ENCODE measurements around the gene CST2. TPM values are rescaled to one million over a fixed set of nuclear protein-coding genes. Genes with fewer than 3 reads are reported as not detected.

The CST2 gene, protein sequence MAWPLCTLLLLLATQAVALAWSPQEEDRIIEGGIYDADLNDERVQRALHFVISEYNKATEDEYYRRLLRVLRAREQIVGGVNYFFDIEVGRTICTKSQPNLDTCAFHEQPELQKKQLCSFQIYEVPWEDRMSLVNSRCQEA
- not detected in 2 replicates for polyA plus RNA-seq
- not detected in 2 replicates for polyA minus RNA-seq

DNA sequence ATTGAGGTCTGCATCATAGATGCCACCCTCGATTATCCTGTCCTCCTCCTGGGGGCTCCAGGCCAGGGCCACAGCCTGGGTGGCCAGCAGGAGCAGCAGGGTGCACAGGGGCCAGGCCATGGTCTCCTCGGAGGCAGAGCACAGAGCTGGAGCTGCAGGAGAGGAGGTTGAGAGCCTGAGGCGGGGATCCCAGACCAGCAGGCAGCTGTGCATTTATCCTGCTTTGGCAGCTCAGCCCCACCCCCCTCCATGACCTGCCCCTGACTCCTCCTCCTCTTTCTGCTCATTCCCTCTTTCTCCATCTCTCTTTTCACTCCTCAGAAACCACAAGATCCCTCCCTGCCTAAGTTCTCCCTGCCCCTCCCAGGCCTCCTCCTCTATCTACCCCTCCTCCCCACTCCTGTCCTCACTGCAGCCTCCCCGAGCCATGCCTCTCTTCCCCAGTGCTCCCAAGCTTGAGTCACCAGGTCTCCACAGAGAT is at the start of gene CST2:
CST2 (minus strand) TSS at position 189 of the 481 bp plus-strand sequence; CDS start at position 120, 69 bp downstream.
- TF ChIP-seq RAD21 (conservative IDR thresholded peaks at IDR 0.05) (no peak), EP300 (conservative IDR thresholded peaks at IDR 0.05; ENCODE audit: poor library complexity, severe bottlenecking) (no peak), EZH2 (IDR thresholded peaks at IDR 0.05; ENCODE audit: borderline replicate concordance, insufficient read depth, low read length, poor library complexity, severe bottlenecking) (no peak), POLR2AphosphoS5 (IDR thresholded peaks at IDR 0.05) (no peak), MXI1 (conservative IDR thresholded peaks at IDR 0.05; ENCODE audit: poor library complexity, severe bottlenecking) (no peak), SMC3 (conservative IDR thresholded peaks at IDR 0.05; ENCODE audit: poor library complexity) (no peak), TAF1 (IDR thresholded peaks at IDR 0.05; ENCODE audit: low read depth) (no peak)
- TF ChIP-seq, protein P1, sequence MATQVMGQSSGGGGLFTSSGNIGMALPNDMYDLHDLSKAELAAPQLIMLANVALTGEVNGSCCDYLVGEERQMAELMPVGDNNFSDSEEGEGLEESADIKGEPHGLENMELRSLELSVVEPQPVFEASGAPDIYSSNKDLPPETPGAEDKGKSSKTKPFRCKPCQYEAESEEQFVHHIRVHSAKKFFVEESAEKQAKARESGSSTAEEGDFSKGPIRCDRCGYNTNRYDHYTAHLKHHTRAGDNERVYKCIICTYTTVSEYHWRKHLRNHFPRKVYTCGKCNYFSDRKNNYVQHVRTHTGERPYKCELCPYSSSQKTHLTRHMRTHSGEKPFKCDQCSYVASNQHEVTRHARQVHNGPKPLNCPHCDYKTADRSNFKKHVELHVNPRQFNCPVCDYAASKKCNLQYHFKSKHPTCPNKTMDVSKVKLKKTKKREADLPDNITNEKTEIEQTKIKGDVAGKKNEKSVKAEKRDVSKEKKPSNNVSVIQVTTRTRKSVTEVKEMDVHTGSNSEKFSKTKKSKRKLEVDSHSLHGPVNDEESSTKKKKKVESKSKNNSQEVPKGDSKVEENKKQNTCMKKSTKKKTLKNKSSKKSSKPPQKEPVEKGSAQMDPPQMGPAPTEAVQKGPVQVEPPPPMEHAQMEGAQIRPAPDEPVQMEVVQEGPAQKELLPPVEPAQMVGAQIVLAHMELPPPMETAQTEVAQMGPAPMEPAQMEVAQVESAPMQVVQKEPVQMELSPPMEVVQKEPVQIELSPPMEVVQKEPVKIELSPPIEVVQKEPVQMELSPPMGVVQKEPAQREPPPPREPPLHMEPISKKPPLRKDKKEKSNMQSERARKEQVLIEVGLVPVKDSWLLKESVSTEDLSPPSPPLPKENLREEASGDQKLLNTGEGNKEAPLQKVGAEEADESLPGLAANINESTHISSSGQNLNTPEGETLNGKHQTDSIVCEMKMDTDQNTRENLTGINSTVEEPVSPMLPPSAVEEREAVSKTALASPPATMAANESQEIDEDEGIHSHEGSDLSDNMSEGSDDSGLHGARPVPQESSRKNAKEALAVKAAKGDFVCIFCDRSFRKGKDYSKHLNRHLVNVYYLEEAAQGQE (IDR thresholded peaks at IDR 0.05; ENCODE audit: borderline replicate concordance): no peak
- TF ChIP-seq, protein P2, sequence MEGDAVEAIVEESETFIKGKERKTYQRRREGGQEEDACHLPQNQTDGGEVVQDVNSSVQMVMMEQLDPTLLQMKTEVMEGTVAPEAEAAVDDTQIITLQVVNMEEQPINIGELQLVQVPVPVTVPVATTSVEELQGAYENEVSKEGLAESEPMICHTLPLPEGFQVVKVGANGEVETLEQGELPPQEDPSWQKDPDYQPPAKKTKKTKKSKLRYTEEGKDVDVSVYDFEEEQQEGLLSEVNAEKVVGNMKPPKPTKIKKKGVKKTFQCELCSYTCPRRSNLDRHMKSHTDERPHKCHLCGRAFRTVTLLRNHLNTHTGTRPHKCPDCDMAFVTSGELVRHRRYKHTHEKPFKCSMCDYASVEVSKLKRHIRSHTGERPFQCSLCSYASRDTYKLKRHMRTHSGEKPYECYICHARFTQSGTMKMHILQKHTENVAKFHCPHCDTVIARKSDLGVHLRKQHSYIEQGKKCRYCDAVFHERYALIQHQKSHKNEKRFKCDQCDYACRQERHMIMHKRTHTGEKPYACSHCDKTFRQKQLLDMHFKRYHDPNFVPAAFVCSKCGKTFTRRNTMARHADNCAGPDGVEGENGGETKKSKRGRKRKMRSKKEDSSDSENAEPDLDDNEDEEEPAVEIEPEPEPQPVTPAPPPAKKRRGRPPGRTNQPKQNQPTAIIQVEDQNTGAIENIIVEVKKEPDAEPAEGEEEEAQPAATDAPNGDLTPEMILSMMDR (IDR thresholded peaks at IDR 0.05; ENCODE audit: poor library complexity, severe bottlenecking): no peak
- H3K27ac ChIP-seq (ENCODE audit: low read length): no peak within 1 kb of the TSS
- H3K9me2 ChIP-seq (ENCODE audit: insufficient read depth, low read length): no peaks in the 10 kb centered on the region
- H4K20me1 ChIP-seq (ENCODE audit: insufficient read depth): no peaks in the 10 kb centered on the region
- H3K4me3 ChIP-seq (ENCODE audit: low read length): no peak within 1 kb of the TSS
- H3F3A ChIP-seq (ENCODE audit: insufficient read depth, low read length, poor library complexity, severe bottlenecking): no peaks in the 10 kb centered on the region
- H3K79me2 ChIP-seq (replicated peaks; ENCODE audit: insufficient read depth, low read length): no peaks in the 10 kb centered on the region
- H3K9ac ChIP-seq (ENCODE audit: low read length): no peak within 1 kb of the TSS
- no peaks in the 10 kb centered on the region for H3K9me3 ChIP-seq (ENCODE audit: low read length)
- no peak within 1 kb of the TSS for H2AFZ ChIP-seq (ENCODE audit: low read depth, low read length)
- H3K36me3 ChIP-seq (ENCODE audit: insufficient read depth, low read length): no peaks in the 10 kb centered on the region
- H3K27me3 ChIP-seq (ENCODE audit: insufficient read depth, low read depth, low read length): no peaks in the 10 kb centered on the region
- H3K4me2 ChIP-seq (ENCODE audit: low read length): no peak within 1 kb of the TSS

DNA sequence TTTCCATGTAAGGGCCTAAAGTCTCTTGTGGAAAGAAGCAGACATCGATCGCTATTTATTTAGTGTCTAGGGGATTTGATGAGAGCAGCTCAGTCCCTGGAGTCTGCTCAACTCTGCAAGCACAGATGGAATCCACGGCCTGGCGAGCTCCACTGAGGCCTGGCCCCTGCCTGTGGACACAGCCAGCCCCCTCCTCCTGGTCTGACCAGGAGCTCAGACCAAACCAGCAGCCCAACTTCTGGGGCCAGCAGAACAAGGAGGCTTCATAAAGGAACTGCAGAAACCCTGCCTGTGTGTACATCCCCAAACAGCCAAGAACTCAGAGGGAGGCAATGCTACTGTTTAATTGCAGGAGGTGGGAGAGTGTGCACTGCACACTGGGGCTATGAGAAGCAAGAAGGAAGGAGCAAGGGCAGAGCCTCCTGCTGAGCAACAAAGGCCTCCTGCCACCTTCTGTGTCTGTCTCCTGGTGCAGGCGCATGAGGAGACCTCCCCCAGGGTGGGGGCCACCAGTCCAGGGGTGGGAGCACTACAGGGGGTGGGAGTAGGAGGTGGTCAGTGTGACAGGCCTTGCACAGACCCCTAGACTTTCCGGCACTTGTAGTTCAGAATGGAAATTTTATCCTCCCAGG is 49.2 kb upstream of the CST2 start:
- no peak overlapping the region for H3K4me2 ChIP-seq (ENCODE audit: low read length)
- H3K9ac ChIP-seq (ENCODE audit: low read length): no peak overlapping the region
- no peaks in the 10 kb centered on the region for H3K9me3 ChIP-seq (ENCODE audit: low read length)
- no peak overlapping the region for H3K4me3 ChIP-seq (ENCODE audit: low read length)
- H3K27me3 ChIP-seq (ENCODE audit: insufficient read depth, low read depth, low read length): no peaks in the 10 kb centered on the region
- no peaks in the 10 kb centered on the region for H3K9me2 ChIP-seq (ENCODE audit: insufficient read depth, low read length)
- no peaks in the 10 kb centered on the region for H3K79me2 ChIP-seq (replicated peaks; ENCODE audit: insufficient read depth, low read length)
- H3K27ac ChIP-seq (ENCODE audit: low read length): no peak overlapping the region
- H2AFZ ChIP-seq (ENCODE audit: low read depth, low read length): no peak overlapping the region
- H3K36me3 ChIP-seq (ENCODE audit: insufficient read depth, low read length): no peaks in the 10 kb centered on the region
- TF ChIP-seq, protein P2 (IDR thresholded peaks at IDR 0.05; ENCODE audit: poor library complexity, severe bottlenecking): no peak
- TF ChIP-seq TAF1 (IDR thresholded peaks at IDR 0.05; ENCODE audit: low read depth) (no peak), POLR2AphosphoS5 (IDR thresholded peaks at IDR 0.05) (no peak), SMC3 (conservative IDR thresholded peaks at IDR 0.05; ENCODE audit: poor library complexity) (no peak), EP300 (conservative IDR thresholded peaks at IDR 0.05; ENCODE audit: poor library complexity, severe bottlenecking) (no peak), MXI1 (conservative IDR thresholded peaks at IDR 0.05; ENCODE audit: poor library complexity, severe bottlenecking) (no peak), RAD21 (conservative IDR thresholded peaks at IDR 0.05) (no peak), EZH2 (IDR thresholded peaks at IDR 0.05; ENCODE audit: borderline replicate concordance, insufficient read depth, low read length, poor library complexity, severe bottlenecking) (no peak)
- TF ChIP-seq, protein P1 (IDR thresholded peaks at IDR 0.05; ENCODE audit: borderline replicate concordance): no peak
- no peaks in the 10 kb centered on the region for H3F3A ChIP-seq (ENCODE audit: insufficient read depth, low read length, poor library complexity, severe bottlenecking)
- no peaks in the 10 kb centered on the region for H4K20me1 ChIP-seq (ENCODE audit: insufficient read depth)

Data from neural cell (in vitro differentiated cells).